Measurements from ENCODE around the gene SPACA6.

SPACA6 gene

GRCh38 chr19:51695088-51695487 is 2.0 kb downstream of the SPACA6 start:
- H3K36me3 ChIP-seq (ENCODE audit: control insufficient read depth, insufficient read depth, low read length): no peaks in the 10 kb centered on the region
- TF ChIP-seq, protein P1, sequence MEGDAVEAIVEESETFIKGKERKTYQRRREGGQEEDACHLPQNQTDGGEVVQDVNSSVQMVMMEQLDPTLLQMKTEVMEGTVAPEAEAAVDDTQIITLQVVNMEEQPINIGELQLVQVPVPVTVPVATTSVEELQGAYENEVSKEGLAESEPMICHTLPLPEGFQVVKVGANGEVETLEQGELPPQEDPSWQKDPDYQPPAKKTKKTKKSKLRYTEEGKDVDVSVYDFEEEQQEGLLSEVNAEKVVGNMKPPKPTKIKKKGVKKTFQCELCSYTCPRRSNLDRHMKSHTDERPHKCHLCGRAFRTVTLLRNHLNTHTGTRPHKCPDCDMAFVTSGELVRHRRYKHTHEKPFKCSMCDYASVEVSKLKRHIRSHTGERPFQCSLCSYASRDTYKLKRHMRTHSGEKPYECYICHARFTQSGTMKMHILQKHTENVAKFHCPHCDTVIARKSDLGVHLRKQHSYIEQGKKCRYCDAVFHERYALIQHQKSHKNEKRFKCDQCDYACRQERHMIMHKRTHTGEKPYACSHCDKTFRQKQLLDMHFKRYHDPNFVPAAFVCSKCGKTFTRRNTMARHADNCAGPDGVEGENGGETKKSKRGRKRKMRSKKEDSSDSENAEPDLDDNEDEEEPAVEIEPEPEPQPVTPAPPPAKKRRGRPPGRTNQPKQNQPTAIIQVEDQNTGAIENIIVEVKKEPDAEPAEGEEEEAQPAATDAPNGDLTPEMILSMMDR (IDR thresholded peaks at IDR 0.05; ENCODE audit: insufficient read depth, low read length, poor library complexity, severe bottlenecking): no peak
- no peaks in the 10 kb centered on the region; the same call in 1 of the 2 replicates for H3K27me3 ChIP-seq (replicated peaks; ENCODE audit: control insufficient read depth, insufficient read depth, low read length)
- H3K4me3 ChIP-seq (replicated peaks; ENCODE audit: low read depth, low read length): no peak overlapping the region
- no peak for DNase-seq (ENCODE audit: extremely low read depth, insufficient read length)

DNA sequence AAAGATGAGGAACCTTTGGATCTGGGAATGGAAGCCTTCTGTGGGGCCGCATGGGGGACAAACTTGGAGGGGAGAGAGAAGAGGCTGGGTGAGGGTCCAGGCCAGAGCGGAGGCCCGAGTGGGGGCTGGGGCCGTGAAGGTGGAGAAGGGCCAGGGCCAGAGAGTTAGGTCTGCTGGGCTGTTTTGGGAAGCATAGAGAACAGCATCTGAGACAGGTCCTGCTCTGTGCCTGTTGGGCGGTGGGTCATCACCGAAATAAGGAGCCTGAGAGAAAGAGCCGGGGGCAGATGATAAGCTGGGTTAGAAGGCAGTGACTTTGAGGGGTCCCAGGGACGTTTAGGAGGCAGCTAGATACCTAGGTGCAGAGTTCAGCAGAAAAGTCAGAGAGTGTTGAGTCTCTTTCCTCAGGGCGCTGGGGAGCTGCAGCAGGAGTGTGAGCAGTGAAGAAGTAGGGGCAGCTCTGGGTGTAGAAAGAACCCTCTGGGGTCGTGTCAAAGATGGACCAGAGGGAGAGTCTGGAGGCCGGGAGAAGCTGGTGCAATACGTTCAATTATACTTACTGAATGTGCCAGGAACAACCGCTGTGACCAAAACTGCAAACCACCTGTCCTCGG is 2.7 kb downstream of the SPACA6 start:
- TF ChIP-seq, protein P1 (IDR thresholded peaks at IDR 0.05; ENCODE audit: insufficient read depth, low read length, poor library complexity, severe bottlenecking): no peak
- Histone ChIP-seq H3K36me3 (ENCODE audit: control insufficient read depth, insufficient read depth, low read length) (no peaks in the 10 kb centered on the region), H3K4me3 (replicated peaks; ENCODE audit: low read depth, low read length) (no peak overlapping the region), H3K27me3 (replicated peaks; ENCODE audit: control insufficient read depth, insufficient read depth, low read length) (no peaks in the 10 kb centered on the region; the same call in 1 of the 2 replicates)
- no peak for DNase-seq (ENCODE audit: extremely low read depth, insufficient read length)

- no peak for DNase-seq (ENCODE audit: extremely low read depth, insufficient read length)
- no peaks in the 10 kb centered on the region for H3K36me3 ChIP-seq (ENCODE audit: control insufficient read depth, insufficient read depth, low read length)
These were observed 3.5 kb downstream of the SPACA6 start for GRCh38 chr19:51696606-51697005.

DNA sequence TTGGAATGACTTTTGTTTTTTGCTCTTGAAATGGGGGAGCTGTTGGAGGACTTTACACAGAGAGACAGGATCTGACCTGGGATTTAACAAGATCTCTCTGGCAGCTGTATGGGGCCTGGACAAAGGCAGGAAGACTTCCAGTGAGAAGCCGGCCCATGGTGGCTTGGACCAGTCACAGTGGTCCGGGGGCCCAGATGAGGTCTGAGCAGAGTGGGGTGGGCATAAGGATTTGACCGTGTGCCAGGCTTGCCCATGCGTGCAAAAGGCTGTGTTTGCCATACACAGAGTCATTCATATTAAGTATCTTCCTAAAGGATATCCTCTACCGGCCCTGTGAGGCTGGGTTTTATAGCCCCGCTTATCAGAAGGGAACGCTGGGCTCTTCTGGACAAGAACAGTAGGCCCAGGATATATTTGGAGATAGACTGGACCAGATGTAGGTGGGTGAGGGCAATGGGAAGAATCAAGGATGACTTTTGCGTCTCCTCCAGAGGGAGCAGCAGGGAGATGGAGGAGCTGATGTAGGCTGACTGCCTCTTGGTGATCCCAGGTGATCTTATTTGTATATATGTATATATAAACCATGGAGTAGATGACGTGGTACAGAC is 4.1 kb downstream of the SPACA6 start:
- DNase-seq (ENCODE audit: extremely low read depth, insufficient read length): no peak
- H3K4me3 ChIP-seq (replicated peaks; ENCODE audit: low read depth, low read length): no peak overlapping the region
- TF ChIP-seq, protein P1 (IDR thresholded peaks at IDR 0.05; ENCODE audit: insufficient read depth, low read length, poor library complexity, severe bottlenecking): no peak
- no peaks in the 10 kb centered on the region for H3K36me3 ChIP-seq (ENCODE audit: control insufficient read depth, insufficient read depth, low read length)
- no peaks in the 10 kb centered on the region; the same call in 1 of the 2 replicates for H3K27me3 ChIP-seq (replicated peaks; ENCODE audit: control insufficient read depth, insufficient read depth, low read length)

More at GRCh38 chr19:51696606-51697005, 3.5 kb downstream of the SPACA6 start:
- TF ChIP-seq, protein P1 (IDR thresholded peaks at IDR 0.05; ENCODE audit: insufficient read depth, low read length, poor library complexity, severe bottlenecking): no peak
- Histone ChIP-seq H3K4me3 (replicated peaks; ENCODE audit: low read depth, low read length) (no peak overlapping the region), H3K27me3 (replicated peaks; ENCODE audit: control insufficient read depth, insufficient read depth, low read length) (no peaks in the 10 kb centered on the region; the same call in 1 of the 2 replicates)

DNA sequence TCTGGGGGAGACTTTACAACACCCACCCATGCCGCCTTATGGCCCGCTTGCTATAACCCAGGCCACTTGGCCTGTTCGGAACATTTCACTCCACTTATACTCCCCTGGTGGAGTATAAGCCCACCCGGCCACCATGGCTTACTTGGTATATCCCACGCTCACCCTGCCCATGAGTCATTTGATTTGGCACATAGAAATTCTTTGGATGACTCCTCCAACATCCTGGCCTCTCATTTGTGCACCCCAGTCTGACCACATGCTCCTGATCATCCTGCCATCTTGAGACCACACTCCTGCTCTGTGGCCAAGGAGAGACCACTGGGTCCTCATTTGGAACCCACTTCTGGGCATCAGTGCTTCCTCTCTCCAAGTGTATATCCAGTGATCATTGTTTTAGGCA is 5.2 kb downstream of the SPACA6 start:
- Histone ChIP-seq H3K36me3 (ENCODE audit: control insufficient read depth, insufficient read depth, low read length) (no peaks in the 10 kb centered on the region), H3K27me3 (replicated peaks; ENCODE audit: control insufficient read depth, insufficient read depth, low read length) (no peaks in the 10 kb centered on the region; the same call in 1 of the 2 replicates), H3K4me3 (replicated peaks; ENCODE audit: low read depth, low read length) (no peak overlapping the region)
- no peak for DNase-seq (ENCODE audit: extremely low read depth, insufficient read length)
- TF ChIP-seq, protein P1 (IDR thresholded peaks at IDR 0.05; ENCODE audit: insufficient read depth, low read length, poor library complexity, severe bottlenecking): no peak

Measured in GM06990 (cell line).